T-helper 1 cell treated with Interleukin-12 subunit alpha and Interleukin-12 subunit beta and Interleukin-4 antibody, amounts not matched to agents 30 μg/mL and 1 μg/mL, for 36 hours (primary cell): ENCODE results near the gene MFSD11.
"Not testable (repeated sequence)": the region's sequence is repeated elsewhere in the genome, so short reads cannot be mapped to it uniquely, and the experiment has no call there.

ENCODE experiments used
- H3K27ac Mint-ChIP-seq: one replicate; pipeline ENCODE4 v1.8.0; 2021; ENCODE audit warnings: mild to moderate bottlenecking, mixed read lengths
- H3K27me3 Mint-ChIP-seq: one replicate; pipeline ENCODE4 v1.8.0; 2021; ENCODE audit warnings: low read depth, mixed read lengths
- H3K36me3 Mint-ChIP-seq: one replicate; pipeline ENCODE4 v1.8.0; 2021; ENCODE audit warnings: low read depth, mixed read lengths
- H3K4me1 Mint-ChIP-seq: one replicate; pipeline ENCODE4 v1.8.0; 2021; ENCODE audit warnings: low read depth, mixed read lengths
- H3K4me3 Mint-ChIP-seq: one replicate; pipeline ENCODE4 v1.8.0; 2021; ENCODE audit warnings: mild to moderate bottlenecking, moderate library complexity, mixed read lengths
- H3K9me3 Mint-ChIP-seq: one replicate; pipeline ENCODE4 v1.8.0; 2021; ENCODE audit warnings: mixed read lengths

MFSD11 gene

DNA sequence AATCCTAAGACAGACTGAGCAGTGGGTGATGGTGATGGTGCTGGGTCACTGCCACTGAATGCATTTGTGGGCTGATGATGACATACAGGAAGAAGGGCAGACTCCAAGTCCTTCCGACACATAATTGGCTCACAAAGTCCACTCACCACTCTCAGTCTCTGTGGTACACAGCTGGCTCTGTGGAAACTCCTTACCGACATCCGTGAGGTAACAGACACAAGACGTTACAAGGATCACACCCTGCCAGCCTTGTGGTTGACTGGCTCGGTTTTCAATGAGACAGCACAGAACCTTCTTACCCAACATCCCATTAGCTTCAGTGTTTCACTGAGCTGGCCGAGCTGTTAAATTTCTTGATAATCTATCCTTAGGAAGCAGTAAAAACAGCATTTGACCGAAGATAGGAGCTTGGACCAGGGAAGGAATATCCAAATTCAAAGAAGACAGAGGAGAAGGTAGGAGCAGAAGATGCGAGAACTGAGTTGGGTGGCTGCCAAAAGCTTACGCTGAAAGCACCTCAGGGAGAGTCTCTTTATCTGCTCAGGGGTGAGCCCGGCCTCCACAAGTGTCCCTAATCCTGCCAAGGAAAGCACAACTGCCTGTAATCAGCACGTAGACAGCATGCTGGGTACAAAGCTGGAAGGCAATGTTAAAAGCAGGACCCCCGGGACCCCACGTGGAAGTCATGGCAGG lies 21.6 kb upstream of the MFSD11 start:
- peaks cover 39% of the 10 kb centered on the region for H3K4me1 Mint-ChIP-seq
- H3K4me3 Mint-ChIP-seq, result no peak overlapping the region
- peaks cover 47% of the 10 kb centered on the region for H3K36me3 Mint-ChIP-seq
- H3K27me3 Mint-ChIP-seq, result no peaks in the 10 kb centered on the region
- no peaks in the 10 kb centered on the region for H3K9me3 Mint-ChIP-seq
- H3K27ac Mint-ChIP-seq, result peak overlapping the region; percentile 78

DNA sequence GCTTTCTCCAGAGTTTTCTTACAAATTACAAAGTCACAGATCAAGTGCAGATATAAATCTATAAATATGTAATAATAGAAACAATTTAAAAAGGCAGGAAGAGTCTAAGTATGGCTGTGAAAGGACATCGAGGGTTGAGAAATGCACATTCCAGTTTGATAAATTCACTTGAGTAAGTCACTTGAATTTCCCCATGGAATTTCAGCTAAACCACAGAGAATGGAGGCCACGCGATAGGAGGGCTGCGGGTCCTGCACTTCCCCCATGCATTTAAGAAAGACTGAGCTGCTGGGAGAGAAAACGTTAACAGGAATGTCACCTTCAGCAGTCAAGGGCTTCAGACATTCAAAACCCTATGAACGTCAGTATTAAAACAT lies 21.1 kb upstream of the MFSD11 start:
- Mint-ChIP-seq H3K4me3 (no peak overlapping the region), H3K36me3 (peaks cover 52% of the 10 kb centered on the region), H3K27me3 (no peaks in the 10 kb centered on the region), H3K9me3 (no peaks in the 10 kb centered on the region), H3K27ac (peak overlapping the region; percentile 78), H3K4me1 (peaks cover 41% of the 10 kb centered on the region)

- H3K27ac Mint-ChIP-seq, result no peak overlapping the region
- H3K4me1 Mint-ChIP-seq, result peaks cover 43% of the 10 kb centered on the region
- peaks cover 54% of the 10 kb centered on the region for H3K36me3 Mint-ChIP-seq
Observed at GRCh38 chr17:76718516-76718915, 19.4 kb upstream of the MFSD11 start.

GRCh38 chr17:76720211-76720610 lies 17.7 kb upstream of the MFSD11 start:
- Mint-ChIP-seq H3K9me3 (no peaks in the 10 kb centered on the region), H3K36me3 (peaks cover 56% of the 10 kb centered on the region), H3K4me3 (no peak overlapping the region), H3K4me1 (peaks cover 36% of the 10 kb centered on the region), H3K27me3 (no peaks in the 10 kb centered on the region), H3K27ac (no peak overlapping the region)

More at GRCh38 chr17:76718516-76718915, 19.4 kb upstream of the MFSD11 start:
- Mint-ChIP-seq H3K9me3 (no peaks in the 10 kb centered on the region), H3K27me3 (no peaks in the 10 kb centered on the region), H3K4me3 (no peak overlapping the region)

GRCh38 chr17:76720941-76721340 lies 17.0 kb upstream of the MFSD11 start:
- Mint-ChIP-seq H3K4me3 (no peak overlapping the region), H3K36me3 (peaks cover 60% of the 10 kb centered on the region), H3K27me3 (no peaks in the 10 kb centered on the region), H3K9me3 (no peaks in the 10 kb centered on the region), H3K4me1 (peaks cover 32% of the 10 kb centered on the region), H3K27ac (no peak overlapping the region)

DNA sequence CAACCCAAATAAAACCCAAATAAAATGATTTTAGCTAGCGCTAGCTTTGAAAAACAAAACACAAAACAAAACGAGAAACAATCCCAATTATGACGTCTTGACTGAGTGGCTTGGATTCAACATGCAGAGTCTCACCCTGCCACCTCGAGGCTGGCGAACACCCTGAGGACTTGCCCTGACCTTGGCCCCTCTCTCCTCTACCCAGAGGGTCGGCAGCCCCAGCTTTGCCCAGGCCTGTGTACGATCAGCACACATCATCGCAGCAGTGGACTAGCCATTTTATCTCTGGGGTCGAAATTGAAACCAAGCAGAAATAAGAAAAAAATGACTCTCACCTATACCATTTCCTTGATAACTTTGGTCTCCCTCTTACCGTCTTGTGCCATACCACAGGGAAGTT lies 16.5 kb upstream of the MFSD11 start:
- peaks cover 55% of the 10 kb centered on the region for H3K36me3 Mint-ChIP-seq
- H3K27me3 Mint-ChIP-seq, result no peaks in the 10 kb centered on the region
- no peak overlapping the region for H3K4me3 Mint-ChIP-seq
- no peaks in the 10 kb centered on the region for H3K9me3 Mint-ChIP-seq
- peaks cover 27% of the 10 kb centered on the region for H3K4me1 Mint-ChIP-seq
- H3K27ac Mint-ChIP-seq, result no peak overlapping the region

- H3K9me3 Mint-ChIP-seq, result no peaks in the 10 kb centered on the region
- peaks cover 25% of the 10 kb centered on the region for H3K4me1 Mint-ChIP-seq
- no peaks in the 10 kb centered on the region for H3K27me3 Mint-ChIP-seq
- H3K4me3 Mint-ChIP-seq, result no peak overlapping the region
- H3K27ac Mint-ChIP-seq, result no peak overlapping the region
- peaks cover 52% of the 10 kb centered on the region for H3K36me3 Mint-ChIP-seq
Observed at GRCh38 chr17:76722279-76722678, 15.6 kb upstream of the MFSD11 start.

- peaks cover 31% of the 10 kb centered on the region for H3K4me1 Mint-ChIP-seq
- H3K27me3 Mint-ChIP-seq, H3K9me3 Mint-ChIP-seq, H3K27ac Mint-ChIP-seq: not testable (repeated sequence)
- H3K4me3 Mint-ChIP-seq, result peak overlapping the region; percentile 2
- peaks cover 56% of the 10 kb centered on the region for H3K36me3 Mint-ChIP-seq
Observed at GRCh38 chr17:76722977-76723376, 14.9 kb upstream of the MFSD11 start.

GRCh38 chr17:76723812-76724211 lies 14.1 kb upstream of the MFSD11 start:
- Mint-ChIP-seq H3K9me3 (no peaks in the 10 kb centered on the region), H3K27me3 (no peaks in the 10 kb centered on the region), H3K4me3 (no peak overlapping the region), H3K36me3 (peaks cover 52% of the 10 kb centered on the region), H3K27ac (no peak overlapping the region), H3K4me1 (peaks cover 31% of the 10 kb centered on the region)

- peaks cover 36% of the 10 kb centered on the region for H3K4me1 Mint-ChIP-seq
- peaks cover 45% of the 10 kb centered on the region for H3K36me3 Mint-ChIP-seq
- peak overlapping the region; percentile 93 for H3K27ac Mint-ChIP-seq
- H3K9me3 Mint-ChIP-seq, result no peaks in the 10 kb centered on the region
- H3K4me3 Mint-ChIP-seq, result peak overlapping the region; percentile 95
- no peaks in the 10 kb centered on the region for H3K27me3 Mint-ChIP-seq
Observed at GRCh38 chr17:76725580-76726230, 12.2 kb upstream of the MFSD11 start.

DNA sequence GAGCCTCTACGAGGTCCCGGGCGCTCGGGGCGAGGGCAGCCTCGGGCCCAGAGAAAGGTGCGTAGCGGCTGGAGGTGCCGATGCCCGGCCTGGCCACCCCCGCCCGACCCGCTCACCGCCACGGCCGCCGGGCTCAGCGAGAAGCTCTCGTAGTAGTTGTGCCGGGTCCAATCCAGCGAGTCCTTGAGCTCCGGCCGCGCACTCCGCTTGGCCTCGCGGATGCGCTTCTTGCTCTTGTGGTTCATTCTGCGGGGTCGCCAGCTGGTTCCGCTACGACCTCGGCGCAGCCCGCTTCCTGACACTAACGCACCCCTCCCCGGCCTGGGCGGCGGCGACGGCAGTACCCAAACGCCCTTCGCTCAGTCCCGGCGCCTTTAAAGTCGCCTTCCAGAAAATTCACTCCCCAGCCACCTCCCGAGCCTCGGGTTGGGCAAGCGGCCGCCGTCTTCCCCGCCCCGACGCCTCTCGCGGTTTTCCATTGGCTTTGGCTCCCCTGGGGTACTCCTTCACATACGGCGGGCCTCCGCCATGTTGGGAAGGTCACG lies 11.6 kb upstream of the MFSD11 start, which contains the start of gene JMJD6:
TSS of gene JMJD6 (minus strand) at position 376 of the 545 bp plus-strand sequence. CDS start at position 245, 131 bp downstream.
- Mint-ChIP-seq H3K27me3 (no peaks in the 10 kb centered on the region), H3K27ac (peak within 1 kb of the TSS; percentile 99), H3K4me1 (peaks cover 34% of the 10 kb centered on the region), H3K9me3 (no peaks in the 10 kb centered on the region), H3K36me3 (peaks cover 42% of the 10 kb centered on the region), H3K4me3 (peak within 1 kb of the TSS; percentile 95)

- Mint-ChIP-seq H3K4me3 (peak within 1 kb of the TSS; percentile 95), H3K27me3 (no peaks in the 10 kb centered on the region), H3K4me1 (peaks cover 32% of the 10 kb centered on the region), H3K27ac (peak within 1 kb of the TSS; percentile 99), H3K9me3 (no peaks in the 10 kb centered on the region), H3K36me3 (peaks cover 42% of the 10 kb centered on the region)
Observed at GRCh38 chr17:76726776-76727718, 10.9 kb upstream of the MFSD11 start, which contains the start of gene METTL23. TSS of gene METTL23 (plus strand) at chr17:76726839. CDS start at chr17:76729711, 2,872 bp downstream.

GRCh38 chr17:76727745-76728456 lies 10.0 kb upstream of the MFSD11 start:
- H3K4me1 Mint-ChIP-seq, result peaks cover 28% of the 10 kb centered on the region
- H3K4me3 Mint-ChIP-seq, result peak overlapping the region; percentile 95
- H3K9me3 Mint-ChIP-seq, result no peaks in the 10 kb centered on the region
- H3K27me3 Mint-ChIP-seq, result no peaks in the 10 kb centered on the region
- peaks cover 39% of the 10 kb centered on the region for H3K36me3 Mint-ChIP-seq
- peak overlapping the region; percentile 99 for H3K27ac Mint-ChIP-seq
